ENCODE measurements around the gene MEX3A. TPM values are rescaled to one million over a fixed set of nuclear protein-coding genes. Genes with fewer than 3 reads are reported as not detected.
A peak's percentile ranks its signal among the peaks of the same experiment; 100 is the strongest.

The MEX3A gene
- total and polyA plus RNA-seq, 4 donors: 0.52 to 1.3 (median 0.91) TPM

DNA sequence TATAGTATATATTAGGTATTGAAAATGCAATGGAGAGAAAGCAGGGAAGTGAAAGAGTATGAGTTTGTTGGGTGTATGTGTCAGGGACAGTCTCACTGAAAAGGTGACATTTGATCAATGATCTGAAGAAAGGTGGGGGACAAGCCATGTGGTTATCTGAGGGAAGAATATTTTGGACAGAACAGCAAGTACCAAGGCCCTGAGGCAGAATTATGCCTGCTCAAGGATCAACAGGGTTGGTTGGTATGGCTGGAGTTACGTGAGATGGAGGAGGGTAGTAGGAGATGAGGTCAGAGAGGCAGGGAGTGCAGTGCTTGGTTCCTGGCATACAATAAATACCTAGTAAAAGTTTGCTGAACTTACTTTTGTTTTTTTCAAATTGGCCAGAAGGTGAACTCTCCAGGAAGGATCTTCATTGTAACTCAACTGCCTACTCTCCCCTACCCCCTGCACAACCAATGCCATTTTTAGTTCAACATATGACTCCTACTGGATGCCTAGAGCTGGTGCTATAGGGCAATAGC, 25.9 kb downstream of the MEX3A start:
- Histone ChIP-seq H3K4me3 (ENCODE audit: low read depth in 1 of 3, low read length in 3 of 3) (no peak overlapping the region), H3K4me1 (ENCODE audit: control insufficient read depth in 4 of 4, insufficient read depth in 4 of 4, low read length in 3 of 4) (peaks cover 0 to 22% (median 13%) of the 10 kb centered on the region in 4 donors), H3K36me3 (ENCODE audit: control insufficient read depth in 4 of 4, insufficient read depth in 3 of 4, low read depth in 1 of 4, low read length in 3 of 4) (peaks cover 0 to 8% (median 5%) of the 10 kb centered on the region in 4 donors), H3K9me3 (ENCODE audit: control insufficient read depth in 4 of 4, low read length in 3 of 4) (no peaks in the 10 kb centered on the region), H3K27ac (ENCODE audit: low read depth in 1 of 2, low read length in 2 of 2) (no peak overlapping the region), H3K27me3 (ENCODE audit: control insufficient read depth in 4 of 4, insufficient read depth in 4 of 4, low read length in 3 of 4) (no peaks in the 10 kb centered on the region), H3K9ac (ENCODE audit: low read depth in 1 of 2, low read length in 2 of 2) (no peak overlapping the region)
- no peak for DNase-seq (ENCODE audit: low spot score)
- 95% methylated on average over 1 of the region's 1 CpG for WGBS
- TF ChIP-seq FOXA2 (IDR thresholded peaks at IDR 0.05) (no peak), RAD21 (IDR thresholded peaks at IDR 0.05) (no peak), JUND (IDR thresholded peaks at IDR 0.05) (no peak), HNF4A (conservative IDR thresholded peaks at IDR 0.05) (no peak), HNF4G (IDR thresholded peaks at IDR 0.05) (no peak), TAF1 (conservative IDR thresholded peaks at IDR 0.05) (no peak), SP1 (IDR thresholded peaks at IDR 0.05) (no peak), EGR1 (IDR thresholded peaks at IDR 0.05; ENCODE audit: low read depth in 2 of 2) (no peak), YY1 (IDR thresholded peaks at IDR 0.05) (no peak), FOXA1 (IDR thresholded peaks at IDR 0.05) (no peak)
- TF ChIP-seq, protein P1, sequence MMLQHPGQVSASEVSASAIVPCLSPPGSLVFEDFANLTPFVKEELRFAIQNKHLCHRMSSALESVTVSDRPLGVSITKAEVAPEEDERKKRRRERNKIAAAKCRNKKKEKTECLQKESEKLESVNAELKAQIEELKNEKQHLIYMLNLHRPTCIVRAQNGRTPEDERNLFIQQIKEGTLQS (IDR thresholded peaks at IDR 0.05): no peak
- TF ChIP-seq, protein P2, sequence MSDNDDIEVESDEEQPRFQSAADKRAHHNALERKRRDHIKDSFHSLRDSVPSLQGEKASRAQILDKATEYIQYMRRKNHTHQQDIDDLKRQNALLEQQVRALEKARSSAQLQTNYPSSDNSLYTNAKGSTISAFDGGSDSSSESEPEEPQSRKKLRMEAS (IDR thresholded peaks at IDR 0.05): no peak
- TF ChIP-seq, protein P3, sequence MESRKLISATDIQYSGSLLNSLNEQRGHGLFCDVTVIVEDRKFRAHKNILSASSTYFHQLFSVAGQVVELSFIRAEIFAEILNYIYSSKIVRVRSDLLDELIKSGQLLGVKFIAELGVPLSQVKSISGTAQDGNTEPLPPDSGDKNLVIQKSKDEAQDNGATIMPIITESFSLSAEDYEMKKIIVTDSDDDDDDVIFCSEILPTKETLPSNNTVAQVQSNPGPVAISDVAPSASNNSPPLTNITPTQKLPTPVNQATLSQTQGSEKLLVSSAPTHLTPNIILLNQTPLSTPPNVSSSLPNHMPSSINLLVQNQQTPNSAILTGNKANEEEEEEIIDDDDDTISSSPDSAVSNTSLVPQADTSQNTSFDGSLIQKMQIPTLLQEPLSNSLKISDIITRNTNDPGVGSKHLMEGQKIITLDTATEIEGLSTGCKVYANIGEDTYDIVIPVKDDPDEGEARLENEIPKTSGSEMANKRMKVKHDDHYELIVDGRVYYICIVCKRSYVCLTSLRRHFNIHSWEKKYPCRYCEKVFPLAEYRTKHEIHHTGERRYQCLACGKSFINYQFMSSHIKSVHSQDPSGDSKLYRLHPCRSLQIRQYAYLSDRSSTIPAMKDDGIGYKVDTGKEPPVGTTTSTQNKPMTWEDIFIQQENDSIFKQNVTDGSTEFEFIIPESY (IDR thresholded peaks at IDR 0.05): no peak

DNA sequence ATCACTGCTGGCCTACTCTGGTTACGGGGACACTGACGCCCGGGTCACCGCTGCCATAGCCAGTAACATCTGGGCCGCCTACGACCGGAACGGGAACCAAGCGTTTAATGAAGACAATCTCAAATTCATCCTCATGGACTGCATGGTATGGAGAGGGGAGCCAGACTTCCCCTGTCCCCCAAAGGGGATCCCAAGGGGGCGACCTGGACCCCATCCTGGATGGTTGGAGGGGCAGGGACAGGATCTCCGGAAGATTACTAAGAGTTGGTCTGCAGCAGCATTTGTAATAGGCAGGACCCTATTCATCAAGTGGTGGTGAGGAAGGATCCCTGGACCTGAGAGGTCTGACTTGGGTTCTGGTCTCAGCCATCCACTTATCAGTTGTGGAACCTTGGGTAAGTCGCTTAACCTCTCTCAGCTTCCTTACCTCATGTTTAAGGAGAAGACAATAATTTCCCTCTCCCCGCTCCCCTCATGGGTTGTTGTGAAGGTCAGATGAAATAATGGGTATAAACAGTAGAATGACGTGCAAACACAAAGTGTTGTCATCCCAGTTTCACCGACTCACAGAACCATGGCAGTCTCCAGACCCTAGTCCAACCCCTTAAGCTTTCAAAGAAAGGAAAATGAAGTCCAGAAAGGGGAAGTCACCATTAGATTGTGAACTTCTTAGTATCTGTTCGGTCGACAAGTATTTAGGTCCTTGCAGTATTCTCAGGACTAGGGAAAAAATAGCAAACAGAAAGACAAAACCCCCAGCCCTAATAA, 26.8 kb downstream of the MEX3A start:
- TF ChIP-seq TAF1 (conservative IDR thresholded peaks at IDR 0.05) (no peak), GABPA (IDR thresholded peaks at IDR 0.05 in 1 of 2, conservative IDR thresholded peaks at IDR 0.05 in 1 of 2) (no peak), RAD21 (IDR thresholded peaks at IDR 0.05) (no peak), JUND (IDR thresholded peaks at IDR 0.05) (no peak), HNF4A (conservative IDR thresholded peaks at IDR 0.05) (no peak), EGR1 (IDR thresholded peaks at IDR 0.05; ENCODE audit: low read depth in 2 of 2) (no peak), FOXA1 (IDR thresholded peaks at IDR 0.05) (no peak), RXRA (IDR thresholded peaks at IDR 0.05) (no peak)
- TF ChIP-seq, protein P4, sequence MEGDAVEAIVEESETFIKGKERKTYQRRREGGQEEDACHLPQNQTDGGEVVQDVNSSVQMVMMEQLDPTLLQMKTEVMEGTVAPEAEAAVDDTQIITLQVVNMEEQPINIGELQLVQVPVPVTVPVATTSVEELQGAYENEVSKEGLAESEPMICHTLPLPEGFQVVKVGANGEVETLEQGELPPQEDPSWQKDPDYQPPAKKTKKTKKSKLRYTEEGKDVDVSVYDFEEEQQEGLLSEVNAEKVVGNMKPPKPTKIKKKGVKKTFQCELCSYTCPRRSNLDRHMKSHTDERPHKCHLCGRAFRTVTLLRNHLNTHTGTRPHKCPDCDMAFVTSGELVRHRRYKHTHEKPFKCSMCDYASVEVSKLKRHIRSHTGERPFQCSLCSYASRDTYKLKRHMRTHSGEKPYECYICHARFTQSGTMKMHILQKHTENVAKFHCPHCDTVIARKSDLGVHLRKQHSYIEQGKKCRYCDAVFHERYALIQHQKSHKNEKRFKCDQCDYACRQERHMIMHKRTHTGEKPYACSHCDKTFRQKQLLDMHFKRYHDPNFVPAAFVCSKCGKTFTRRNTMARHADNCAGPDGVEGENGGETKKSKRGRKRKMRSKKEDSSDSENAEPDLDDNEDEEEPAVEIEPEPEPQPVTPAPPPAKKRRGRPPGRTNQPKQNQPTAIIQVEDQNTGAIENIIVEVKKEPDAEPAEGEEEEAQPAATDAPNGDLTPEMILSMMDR (IDR thresholded peaks at IDR 0.05; ENCODE audit: low read depth, low read length, missing input control): no peak
- TF ChIP-seq, protein P2 (IDR thresholded peaks at IDR 0.05): no peak
- TF ChIP-seq, protein P1 (IDR thresholded peaks at IDR 0.05): no peak
- TF ChIP-seq, protein P3 (IDR thresholded peaks at IDR 0.05): no peak
- WGBS: 25% methylated on average over 17 of the region's 17 CpGs

More for the DNA sequence above, 26.8 kb downstream of the MEX3A start:
- Histone ChIP-seq H3K4me1 (ENCODE audit: control insufficient read depth in 4 of 4, insufficient read depth in 4 of 4, low read length in 3 of 4) (peaks cover 0 to 22% (median 13%) of the 10 kb centered on the region in 4 donors), H3K9ac (ENCODE audit: low read depth in 1 of 2, low read length in 2 of 2) (peak overlapping the region; percentile 63 to 74), H3K27me3 (ENCODE audit: control insufficient read depth in 4 of 4, insufficient read depth in 4 of 4, low read length in 3 of 4) (no peaks in the 10 kb centered on the region), H3K27ac (ENCODE audit: low read depth in 1 of 2, low read length in 2 of 2) (peak overlapping the region; percentile 94), H3K4me3 (ENCODE audit: low read depth in 1 of 3, low read length in 3 of 3) (peak overlapping the region; percentile 56 to 94 (median 94)), H3K9me3 (ENCODE audit: control insufficient read depth in 4 of 4, low read length in 3 of 4) (no peaks in the 10 kb centered on the region), H3K36me3 (ENCODE audit: control insufficient read depth in 4 of 4, insufficient read depth in 3 of 4, low read depth in 1 of 4, low read length in 3 of 4) (peaks cover 0 to 8% (median 5%) of the 10 kb centered on the region in 4 donors)
- DNase-seq (ENCODE audit: low spot score): no peak
